MM.1S (cell line): ENCODE results near the gene RANBP10.

Source experiments
- DNase-seq: peaks from one replicate; pipeline ENCODE4 v3.0.0-alpha.2; 2015
- H2AFZ ChIP-seq: fragments of 300-600 bp; sonication (generic); 2 replicates; pipeline ENCODE4 v1.6.0; 2016; ENCODE audit warnings: antibody characterized with exemption, low read length
- H3F3A ChIP-seq: fragments of 300-600 bp; sonication (generic); 2 replicates; pipeline ENCODE4 v1.6.1; 2016; ENCODE audit warnings: mild to moderate bottlenecking, antibody characterized with exemption, low read length, moderate library complexity, mixed read lengths; ENCODE audit not compliant: insufficient read depth
- H3K27ac ChIP-seq: fragments of 300-600 bp; sonication (generic); 2 replicates; pipeline ENCODE4 v1.5.1; 2016; ENCODE audit warnings: mild to moderate bottlenecking, low read length
- H3K27me3 ChIP-seq: fragments of 300-600 bp; sonication (generic); replicated peaks from 2 replicates; pipeline ENCODE4 v1.6.0; 2016; ENCODE audit warnings: low read length; ENCODE audit not compliant: insufficient read depth
- H3K36me3 ChIP-seq: fragments of 300-600 bp; sonication (generic); replicated peaks from 2 replicates; pipeline ENCODE4 v1.6.1; 2016; ENCODE audit warnings: mild to moderate bottlenecking, low read length, mixed read lengths; ENCODE audit not compliant: insufficient read depth
- H3K4me1 ChIP-seq: fragments of 300-600 bp; sonication (generic); 2 replicates; pipeline ENCODE4 v1.6.1; 2016; ENCODE audit warnings: low read length, mixed read lengths
- H3K4me2 ChIP-seq: fragments of 300-600 bp; sonication (generic); 2 replicates; pipeline ENCODE4 v1.6.0; 2016; ENCODE audit warnings: low read depth, low read length
- H3K4me3 ChIP-seq: fragments of 300-600 bp; sonication (generic); 2 replicates; pipeline ENCODE4 v1.5.1; 2016; ENCODE audit warnings: low read length, mixed read lengths
- H3K79me2 ChIP-seq: fragments of 300-600 bp; sonication (generic); 2 replicates; pipeline ENCODE4 v1.6.1; 2016; ENCODE audit warnings: mixed run types, low read length, mixed read lengths
- H3K9ac ChIP-seq: fragments of 300-600 bp; sonication (generic); 2 replicates; pipeline ENCODE4 v1.6.1; 2016; ENCODE audit warnings: low read length, mixed read lengths
- H3K9me2 ChIP-seq: fragments of 300-600 bp; sonication (generic); replicated peaks from 2 replicates; pipeline ENCODE4 v1.6.1; 2016; ENCODE audit warnings: mild to moderate bottlenecking, low read length, mixed read lengths; ENCODE audit not compliant: insufficient read depth
- H3K9me3 ChIP-seq: fragments of 300-600 bp; sonication (generic); replicated peaks from 2 replicates; pipeline ENCODE4 v1.6.1; 2016; ENCODE audit warnings: mild to moderate bottlenecking, low read length, mixed read lengths; ENCODE audit not compliant: insufficient read depth
- H4K20me1 ChIP-seq: fragments of 300-600 bp; sonication (generic); 2 replicates; pipeline ENCODE4 v1.6.1; 2016; ENCODE audit warnings: mild to moderate bottlenecking, low read length, moderate library complexity, mixed read lengths; ENCODE audit not compliant: insufficient read depth
- EZH2 ChIP-seq: fragments of 300-600 bp; sonication (generic); optimal IDR thresholded peaks from 2 replicates; pipeline ENCODE3; 2017; ENCODE audit warnings: low read depth, mild to moderate bottlenecking, antibody characterized with exemption, low read length, mixed read lengths
- EZH2phosphoT487 ChIP-seq: fragments of 300-600 bp; sonication (generic); IDR thresholded peaks from 2 replicates; pipeline ENCODE4 v1.6.1; 2018; ENCODE audit warnings: antibody characterized with exemption, low read length
- TF ChIP-seq, protein P1 (sequence below): fragments of 300-600 bp; sonication (generic); IDR thresholded peaks from 2 replicates; pipeline ENCODE4 v1.5.1; 2016; ENCODE audit warnings: antibody characterized with exemption, low read length, mixed read lengths

The RANBP10 gene

GRCh38 chr16:67763066-67763465 lies 43.3 kb downstream of the RANBP10 start:
- H4K20me1 ChIP-seq: no peaks in the 10 kb centered on the region
- no peaks in the 10 kb centered on the region for H3K9me2 ChIP-seq
- H3K9me3 ChIP-seq: no peaks in the 10 kb centered on the region
- no peak for DNase-seq
- no peaks in the 10 kb centered on the region for H3K4me1 ChIP-seq
- no peaks in the 10 kb centered on the region for H3F3A ChIP-seq
- H3K4me2 ChIP-seq: no peak overlapping the region
- H3K27ac ChIP-seq: no peak overlapping the region
- TF ChIP-seq EZH2 (no peak), EZH2phosphoT487 (no peak)
- TF ChIP-seq, protein P1, sequence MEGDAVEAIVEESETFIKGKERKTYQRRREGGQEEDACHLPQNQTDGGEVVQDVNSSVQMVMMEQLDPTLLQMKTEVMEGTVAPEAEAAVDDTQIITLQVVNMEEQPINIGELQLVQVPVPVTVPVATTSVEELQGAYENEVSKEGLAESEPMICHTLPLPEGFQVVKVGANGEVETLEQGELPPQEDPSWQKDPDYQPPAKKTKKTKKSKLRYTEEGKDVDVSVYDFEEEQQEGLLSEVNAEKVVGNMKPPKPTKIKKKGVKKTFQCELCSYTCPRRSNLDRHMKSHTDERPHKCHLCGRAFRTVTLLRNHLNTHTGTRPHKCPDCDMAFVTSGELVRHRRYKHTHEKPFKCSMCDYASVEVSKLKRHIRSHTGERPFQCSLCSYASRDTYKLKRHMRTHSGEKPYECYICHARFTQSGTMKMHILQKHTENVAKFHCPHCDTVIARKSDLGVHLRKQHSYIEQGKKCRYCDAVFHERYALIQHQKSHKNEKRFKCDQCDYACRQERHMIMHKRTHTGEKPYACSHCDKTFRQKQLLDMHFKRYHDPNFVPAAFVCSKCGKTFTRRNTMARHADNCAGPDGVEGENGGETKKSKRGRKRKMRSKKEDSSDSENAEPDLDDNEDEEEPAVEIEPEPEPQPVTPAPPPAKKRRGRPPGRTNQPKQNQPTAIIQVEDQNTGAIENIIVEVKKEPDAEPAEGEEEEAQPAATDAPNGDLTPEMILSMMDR: no peak
- H3K4me3 ChIP-seq: no peak overlapping the region
- H2AFZ ChIP-seq: no peak overlapping the region
- H3K9ac ChIP-seq: no peak overlapping the region
- no peaks in the 10 kb centered on the region for H3K27me3 ChIP-seq
- H3K79me2 ChIP-seq: peaks cover 2% of the 10 kb centered on the region; the same call in 1 of the 2 replicates
- no peaks in the 10 kb centered on the region for H3K36me3 ChIP-seq

- no peak overlapping the region for H2AFZ ChIP-seq
- H3K9ac ChIP-seq: no peak overlapping the region
- no peaks in the 10 kb centered on the region for H3K9me2 ChIP-seq
- no peaks in the 10 kb centered on the region for H3K27me3 ChIP-seq
- H3K4me3 ChIP-seq: no peak overlapping the region
- TF ChIP-seq EZH2 (no peak), EZH2phosphoT487 (no peak)
- TF ChIP-seq, protein P1: no peak
- peaks cover 2% of the 10 kb centered on the region; the same call in 1 of the 2 replicates for H3K79me2 ChIP-seq
- no peaks in the 10 kb centered on the region for H3F3A ChIP-seq
- H3K4me1 ChIP-seq: no peaks in the 10 kb centered on the region
- H3K27ac ChIP-seq: no peak overlapping the region
- H4K20me1 ChIP-seq: no peaks in the 10 kb centered on the region
- no peaks in the 10 kb centered on the region; the same call in 1 of the 2 replicates for H3K36me3 ChIP-seq
- H3K9me3 ChIP-seq: no peaks in the 10 kb centered on the region
- H3K4me2 ChIP-seq: no peak overlapping the region
- no peak for DNase-seq
These were observed 44.0 kb downstream of the RANBP10 start for GRCh38 chr16:67762385-67762784.

- H4K20me1 ChIP-seq: no peaks in the 10 kb centered on the region
- H3K4me3 ChIP-seq: no peak overlapping the region
- H3K27ac ChIP-seq: no peak overlapping the region
- H3K4me2 ChIP-seq: no peak overlapping the region
- no peaks in the 10 kb centered on the region for H3K27me3 ChIP-seq
- H3K79me2 ChIP-seq: peaks cover 2% of the 10 kb centered on the region; the same call in 1 of the 2 replicates
- H3K9me2 ChIP-seq: no peaks in the 10 kb centered on the region
- no peak for DNase-seq
- no peaks in the 10 kb centered on the region; the same call in 1 of the 2 replicates for H3K36me3 ChIP-seq
- TF ChIP-seq EZH2phosphoT487 (no peak), EZH2 (no peak)
- TF ChIP-seq, protein P1: no peak
- no peak overlapping the region for H2AFZ ChIP-seq
- H3K9me3 ChIP-seq: no peaks in the 10 kb centered on the region
- no peak overlapping the region for H3K9ac ChIP-seq
- no peaks in the 10 kb centered on the region for H3K4me1 ChIP-seq
- H3F3A ChIP-seq: no peaks in the 10 kb centered on the region
These were observed 44.4 kb downstream of the RANBP10 start for GRCh38 chr16:67761924-67762323.
